Mesenchymal stem cell (in vitro differentiated cells and primary cell): ENCODE results near the gene TTC33.
A peak's percentile ranks its signal among the peaks of the same experiment; 100 is the strongest.
"Not testable (repeated sequence)": the region's sequence is repeated elsewhere in the genome, so short reads cannot be mapped to it uniquely, and the experiment has no call there.

Experiments
- DNase-seq: peaks from one replicate; pipeline ENCODE4 v3.0.0-alpha.2; 2013
- H2AFZ ChIP-seq: one replicate; pipeline ENCODE4 v1.6.1; 2013; ENCODE audit warnings: low read depth, mild to moderate bottlenecking, control low read depth, inconsistent platforms, low read length, moderate library complexity
- H2AK5ac ChIP-seq: 2 replicates; pipeline ENCODE4 v1.6.1; 2013; ENCODE audit warnings: low read length, moderate library complexity, mild to moderate bottlenecking, inconsistent platforms; ENCODE audit not compliant: severe bottlenecking
- H2BK120ac ChIP-seq: one replicate; pipeline ENCODE4 v1.6.1; 2013; ENCODE audit warnings: low read depth, mild to moderate bottlenecking, inconsistent platforms, low read length, moderate library complexity
- H2BK12ac ChIP-seq, 2 experiments: one replicate each; pipeline ENCODE4 v1.6.1; 2013; ENCODE audit warnings: inconsistent platforms in 2 of 2, low read length in 2 of 2, mild to moderate bottlenecking in 2 of 2, moderate library complexity in 2 of 2, control low read depth in 1 of 2
- H2BK15ac ChIP-seq: one replicate; pipeline ENCODE4 v1.6.1; 2013; ENCODE audit warnings: mild to moderate bottlenecking, low read depth, inconsistent platforms; ENCODE audit not compliant: poor library complexity, severe bottlenecking
- H2BK5ac ChIP-seq: 2 replicates; pipeline ENCODE4 v1.6.1; 2013; ENCODE audit warnings: low read depth, mild to moderate bottlenecking, low read length, control low read depth, inconsistent platforms; ENCODE audit not compliant: poor library complexity, severe bottlenecking
- H3K14ac ChIP-seq, 2 experiments: one replicate each; pipeline ENCODE4 v1.6.1; 2013; ENCODE audit warnings: inconsistent platforms in 2 of 2, low read length in 2 of 2, control low read depth in 1 of 2, mild to moderate bottlenecking in 1 of 2, moderate library complexity in 1 of 2
- H3K18ac ChIP-seq, 2 experiments: one replicate each; pipeline ENCODE4 v1.6.1; 2013; ENCODE audit warnings: inconsistent platforms in 2 of 2, low read length in 2 of 2, control low read depth in 1 of 2, low read depth in 1 of 2, mild to moderate bottlenecking in 1 of 2
- H3K23ac ChIP-seq, 2 experiments: one replicate each; pipeline ENCODE4 v1.6.1; 2013; ENCODE audit warnings: inconsistent platforms in 2 of 2, low read length in 2 of 2, mild to moderate bottlenecking in 2 of 2, moderate library complexity in 2 of 2, control low read depth in 1 of 2
- H3K27ac ChIP-seq: 2 replicates; pipeline ENCODE4 v1.5.1; 2013; ENCODE audit warnings: mild to moderate bottlenecking, moderate library complexity, low read length, control low read depth, inconsistent platforms; ENCODE audit not compliant: poor library complexity, severe bottlenecking
- H3K27me3 ChIP-seq, 2 experiments: 2 replicates each; pipeline versions ENCODE4 v1.6.1 to v1.7.0; 2013; ENCODE audit warnings: low read length in 2 of 2, mild to moderate bottlenecking in 2 of 2, moderate library complexity in 2 of 2, control low read depth in 1 of 2, inconsistent platforms in 1 of 2; ENCODE audit not compliant: control insufficient read depth in 1 of 2, insufficient read depth in 1 of 2
- H3K36me3 ChIP-seq, 2 experiments: 2 replicates each; pipeline versions ENCODE4 v1.6.1 to v1.7.0; 2013; ENCODE audit warnings: low read length in 2 of 2, control low read depth in 1 of 2, inconsistent platforms in 1 of 2, low read depth in 1 of 2, mild to moderate bottlenecking in 1 of 2; ENCODE audit not compliant: insufficient read depth in 2 of 2, control insufficient read depth in 1 of 2
- H3K4ac ChIP-seq, 2 experiments: one replicate each; pipeline ENCODE4 v1.6.1; 2013; ENCODE audit warnings: inconsistent platforms in 2 of 2, low read length in 2 of 2, mild to moderate bottlenecking in 2 of 2, moderate library complexity in 2 of 2, control low read depth in 1 of 2, low read depth in 1 of 2
- H3K4me1 ChIP-seq: 2 replicates; pipeline ENCODE4 v1.6.1; 2013; ENCODE audit warnings: low read depth, low read length, control low read depth; ENCODE audit not compliant: control insufficient read depth, insufficient read depth
- H3K4me2 ChIP-seq: 2 replicates; pipeline ENCODE4 v1.6.1; 2013; ENCODE audit warnings: low read length, mild to moderate bottlenecking, inconsistent platforms; ENCODE audit not compliant: poor library complexity, severe bottlenecking
- H3K4me3 ChIP-seq, 2 experiments: 2 replicates each; pipeline versions ENCODE4 v1.5.1 to v1.7.0; 2013; ENCODE audit warnings: low read length in 2 of 2, mild to moderate bottlenecking in 2 of 2, control low read depth in 1 of 2, low read depth in 1 of 2; ENCODE audit not compliant: insufficient read depth in 1 of 2
- H3K79me1 ChIP-seq: replicated peaks from 2 replicates; pipeline ENCODE4 v1.6.1; 2013; ENCODE audit warnings: mild to moderate bottlenecking, control low read depth, low read length, inconsistent platforms; ENCODE audit not compliant: poor library complexity, severe bottlenecking
- H3K9ac ChIP-seq: 2 replicates; pipeline ENCODE4 v1.7.0; 2013; ENCODE audit warnings: mild to moderate bottlenecking, low read length, moderate library complexity
- H3K9me3 ChIP-seq: 2 replicates; pipeline ENCODE4 v1.7.0; 2013; ENCODE audit warnings: mild to moderate bottlenecking, low read length; ENCODE audit not compliant: control insufficient read depth
- H4K8ac ChIP-seq: one replicate; pipeline ENCODE4 v1.6.1; 2013; ENCODE audit warnings: inconsistent platforms, mild to moderate bottlenecking, low read length, moderate library complexity
- H4K91ac ChIP-seq: one replicate; pipeline ENCODE4 v1.6.1; 2013; ENCODE audit warnings: mild to moderate bottlenecking, low read length, inconsistent platforms
- WGBS: methylation state at CpG from one replicate; pipeline ENCODE4 v1.1.7; 2013; ENCODE audit warnings: mixed read lengths; 5-methylcytosine and 5-hydroxymethylcytosine counted together

Gene TTC33

GRCh38 chr5:40722497-40722911, 33.3 kb downstream of the TTC33 start:
- H2AFZ ChIP-seq, H3K23ac ChIP-seq, H3K14ac ChIP-seq, H4K8ac ChIP-seq, H3K18ac ChIP-seq, H2AK5ac ChIP-seq, H3K4ac ChIP-seq, H2BK120ac ChIP-seq, H3K9ac ChIP-seq, H3K79me1 ChIP-seq, H3K27ac ChIP-seq, H3K4me2 ChIP-seq, H3K27me3 ChIP-seq, H3K4me1 ChIP-seq, DNase-seq, H2BK5ac ChIP-seq, H2BK12ac ChIP-seq, H3K9me3 ChIP-seq, H3K4me3 ChIP-seq, H2BK15ac ChIP-seq, H4K91ac ChIP-seq: not testable (repeated sequence)
- H3K36me3 ChIP-seq: peaks cover 5 to 15% of the 10 kb centered on the region in 2 experiments
- 96% methylated on average over 37 of the region's 37 CpGs for WGBS

GRCh38 chr5:40720069-40720468, 35.7 kb downstream of the TTC33 start:
- no peak overlapping the region for H3K4ac ChIP-seq
- H3K4me2 ChIP-seq: no peak overlapping the region
- H3K18ac ChIP-seq: no peak overlapping the region
- H3K36me3 ChIP-seq: peaks cover 0 to 15% of the 10 kb centered on the region in 2 experiments
- no peak overlapping the region for H4K8ac ChIP-seq
- H3K9ac ChIP-seq: no peak overlapping the region
- no peak overlapping the region for H2AK5ac ChIP-seq
- DNase-seq: no peak
- no peak overlapping the region for H2BK120ac ChIP-seq
- no peak overlapping the region for H2BK15ac ChIP-seq
- no peak overlapping the region for H3K4me3 ChIP-seq
- H3K27me3 ChIP-seq: no peaks in the 10 kb centered on the region
- no peak overlapping the region for H3K27ac ChIP-seq
- H3K4me1 ChIP-seq: no peaks in the 10 kb centered on the region
- H3K79me1 ChIP-seq: peaks cover 7% of the 10 kb centered on the region
- no peak overlapping the region for H3K14ac ChIP-seq
- H2BK5ac ChIP-seq: no peak overlapping the region
- H3K23ac ChIP-seq: no peak overlapping the region
- H2AFZ ChIP-seq: no peak overlapping the region
- H4K91ac ChIP-seq: no peak overlapping the region
- H2BK12ac ChIP-seq: no peak overlapping the region
- no peaks in the 10 kb centered on the region for H3K9me3 ChIP-seq

GRCh38 chr5:40717281-40717680, 38.5 kb downstream of the TTC33 start:
- Histone ChIP-seq H4K8ac (no peak overlapping the region), H3K4me2 (no peak overlapping the region), H3K4ac (no peak overlapping the region), H3K9me3 (no peaks in the 10 kb centered on the region), H3K27me3 (no peaks in the 10 kb centered on the region), H2BK120ac (no peak overlapping the region), H3K27ac (no peak overlapping the region), H4K91ac (no peak overlapping the region), H2BK5ac (no peak overlapping the region), H3K4me3 (no peak overlapping the region), H2BK12ac (no peak overlapping the region), H2AK5ac (no peak overlapping the region), H3K4me1 (no peaks in the 10 kb centered on the region), H3K14ac (no peak overlapping the region), H3K36me3 (peaks cover 0 to 7% of the 10 kb centered on the region in 2 experiments), H3K18ac (no peak overlapping the region), H3K23ac (no peak overlapping the region), H3K9ac (peak overlapping the region; percentile 30), H2AFZ (no peak overlapping the region), H2BK15ac (no peak overlapping the region), H3K79me1 (peaks cover 11% of the 10 kb centered on the region)
- peak; percentile 30 for DNase-seq

GRCh38 chr5:40716590-40716989, 39.2 kb downstream of the TTC33 start:
- Histone ChIP-seq H2AFZ (no peak overlapping the region), H3K18ac (no peak overlapping the region), H3K79me1 (peaks cover 13% of the 10 kb centered on the region), H4K91ac (no peak overlapping the region), H3K14ac (no peak overlapping the region), H3K27ac (no peak overlapping the region), H3K4me3 (no peak overlapping the region), H2BK5ac (no peak overlapping the region), H4K8ac (no peak overlapping the region), H2AK5ac (no peak overlapping the region), H3K36me3 (peaks cover 0 to 3% of the 10 kb centered on the region in 2 experiments), H3K4me1 (no peaks in the 10 kb centered on the region), H2BK12ac (no peak overlapping the region), H3K4me2 (no peak overlapping the region), H3K9me3 (no peaks in the 10 kb centered on the region), H2BK15ac (no peak overlapping the region), H2BK120ac (no peak overlapping the region), H3K4ac (no peak overlapping the region), H3K23ac (no peak overlapping the region), H3K27me3 (no peaks in the 10 kb centered on the region), H3K9ac (no peak overlapping the region)
- 82% methylated on average over 2 of the region's 2 CpGs for WGBS
- DNase-seq: no peak
